Vagina (tissue), 2 donors: ENCODE measurements around the gene MCM5.

Source experiments
- POLR2A ChIP-seq, 2 donors: fragments of 450-650 bp; IDR thresholded peaks; one replicate each; pipeline ENCODE4 v1.6.1; 2017; ENCODE audit warnings: antibody characterized with exemption in 2 of 2, mild to moderate bottlenecking in 2 of 2, moderate library complexity in 2 of 2
- POLR2AphosphoS5 ChIP-seq, 2 donors: sonication (generic); formaldehyde crosslinking; IDR thresholded peaks; one replicate each; pipeline ENCODE4 v1.9.0; 2017; ENCODE audit warnings: antibody characterized with exemption in 2 of 2, mild to moderate bottlenecking in 2 of 2, low read depth in 1 of 2; ENCODE audit not compliant: insufficient read depth in 1 of 2
- TF ChIP-seq, protein P1 (sequence below), 3 experiments: fragments of 450-650 bp in 2 of 3; fragments of 200-600 bp in 1 of 3; sonication (generic) in 1 of 3; IDR thresholded peaks; one replicate each; pipeline ENCODE4 v1.5.1; 2017 to 2019; ENCODE audit warnings: antibody characterized with exemption in 3 of 3, mild to moderate bottlenecking in 2 of 3, moderate library complexity in 2 of 3

DNA sequence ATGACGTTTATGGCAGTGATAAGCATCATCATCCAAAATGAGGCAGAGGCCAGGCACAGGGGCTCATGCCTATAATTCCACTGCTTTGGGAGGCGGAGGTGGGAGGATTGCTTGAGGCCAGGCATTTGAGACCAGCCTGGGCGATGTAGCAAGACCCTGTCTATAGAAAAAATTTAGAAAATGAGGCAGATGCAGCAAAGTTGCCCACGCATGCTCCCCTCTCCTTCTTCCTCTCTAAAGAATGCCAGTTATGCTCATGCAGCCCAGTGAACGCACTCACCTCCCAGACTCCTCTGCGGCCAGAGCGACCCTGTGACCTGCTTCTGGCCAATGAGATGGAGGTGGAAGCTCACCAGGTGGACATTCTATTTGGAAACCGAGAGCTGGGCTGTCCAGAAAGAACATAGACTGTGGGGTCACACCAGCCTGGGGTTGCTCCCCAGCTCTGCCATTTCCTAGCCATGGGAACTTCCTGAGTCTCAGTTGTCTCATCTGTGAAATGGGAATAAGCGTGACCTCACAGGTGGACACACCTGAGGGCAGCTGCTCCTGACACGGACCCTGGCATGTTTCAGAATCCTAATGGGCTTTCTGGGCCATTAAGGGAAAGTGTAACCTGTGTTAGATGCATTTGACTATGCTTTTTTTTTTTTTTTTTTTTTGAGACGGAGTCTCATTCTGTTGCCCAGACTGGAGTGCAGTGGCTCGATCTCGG, 44.9 kb downstream of the MCM5 start:
- TF ChIP-seq POLR2A (IDR thresholded peaks at IDR 0.05) (no peak), POLR2AphosphoS5 (IDR thresholded peaks at IDR 0.05; ENCODE audit: insufficient read depth in 1 of 2, low read depth in 1 of 2) (no peak)
- TF ChIP-seq, protein P1, sequence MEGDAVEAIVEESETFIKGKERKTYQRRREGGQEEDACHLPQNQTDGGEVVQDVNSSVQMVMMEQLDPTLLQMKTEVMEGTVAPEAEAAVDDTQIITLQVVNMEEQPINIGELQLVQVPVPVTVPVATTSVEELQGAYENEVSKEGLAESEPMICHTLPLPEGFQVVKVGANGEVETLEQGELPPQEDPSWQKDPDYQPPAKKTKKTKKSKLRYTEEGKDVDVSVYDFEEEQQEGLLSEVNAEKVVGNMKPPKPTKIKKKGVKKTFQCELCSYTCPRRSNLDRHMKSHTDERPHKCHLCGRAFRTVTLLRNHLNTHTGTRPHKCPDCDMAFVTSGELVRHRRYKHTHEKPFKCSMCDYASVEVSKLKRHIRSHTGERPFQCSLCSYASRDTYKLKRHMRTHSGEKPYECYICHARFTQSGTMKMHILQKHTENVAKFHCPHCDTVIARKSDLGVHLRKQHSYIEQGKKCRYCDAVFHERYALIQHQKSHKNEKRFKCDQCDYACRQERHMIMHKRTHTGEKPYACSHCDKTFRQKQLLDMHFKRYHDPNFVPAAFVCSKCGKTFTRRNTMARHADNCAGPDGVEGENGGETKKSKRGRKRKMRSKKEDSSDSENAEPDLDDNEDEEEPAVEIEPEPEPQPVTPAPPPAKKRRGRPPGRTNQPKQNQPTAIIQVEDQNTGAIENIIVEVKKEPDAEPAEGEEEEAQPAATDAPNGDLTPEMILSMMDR (IDR thresholded peaks at IDR 0.05), result no peak
